Measurements from ENCODE around the gene LRMDA. TPM values are rescaled to one million over a fixed set of nuclear protein-coding genes. Genes with fewer than 3 reads are reported as not detected.

Gene LRMDA
- total and polyA plus RNA-seq, 7 donors, result 1.0 to 5.7 (median 2.5) TPM

DNA sequence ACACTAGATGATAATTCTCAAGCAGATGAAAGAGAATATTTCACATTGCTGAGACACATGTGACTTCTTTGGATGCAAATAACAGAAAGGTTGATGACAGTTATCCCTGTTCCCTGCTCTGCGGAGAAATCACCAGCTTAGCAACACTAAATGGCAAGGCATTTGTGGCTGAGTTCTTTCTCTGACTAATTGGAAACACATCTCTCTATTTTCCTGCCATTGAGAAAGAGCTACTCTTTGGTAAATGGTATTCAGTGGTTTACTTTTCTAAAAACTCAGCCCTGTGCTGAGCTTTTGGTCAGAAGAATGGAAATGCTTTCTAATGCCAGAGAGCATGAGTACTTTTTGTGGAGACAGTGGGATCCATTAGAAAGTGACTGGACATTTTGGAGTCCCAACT is 771.4 kb downstream of the LRMDA start:
- H3K4me1 ChIP-seq, result no peaks in the 10 kb centered on the region
- no peaks in the 10 kb centered on the region for H3K9me3 ChIP-seq
- peaks cover 0 to 3% (median 1%) of the 10 kb centered on the region in 3 donors for H3K27me3 ChIP-seq (ENCODE audit: insufficient read depth in 3 of 3, low read length in 2 of 3)
- H3K27ac ChIP-seq, result no peak overlapping the region
- WGBS, 3 donors, result 87 to 94% (median 91%) methylated on average over 1 of the region's 1 CpG
- intact Hi-C loops (cut with DNase I), result no loop called here
- DNase-seq, result no peak
- no peak for ATAC-seq
- H3K4me3 ChIP-seq, result no peak overlapping the region
- H3K36me3 ChIP-seq (ENCODE audit: insufficient read depth in 1 of 2, low read depth in 1 of 2), result no peaks in the 10 kb centered on the region
- TF ChIP-seq, protein P1, sequence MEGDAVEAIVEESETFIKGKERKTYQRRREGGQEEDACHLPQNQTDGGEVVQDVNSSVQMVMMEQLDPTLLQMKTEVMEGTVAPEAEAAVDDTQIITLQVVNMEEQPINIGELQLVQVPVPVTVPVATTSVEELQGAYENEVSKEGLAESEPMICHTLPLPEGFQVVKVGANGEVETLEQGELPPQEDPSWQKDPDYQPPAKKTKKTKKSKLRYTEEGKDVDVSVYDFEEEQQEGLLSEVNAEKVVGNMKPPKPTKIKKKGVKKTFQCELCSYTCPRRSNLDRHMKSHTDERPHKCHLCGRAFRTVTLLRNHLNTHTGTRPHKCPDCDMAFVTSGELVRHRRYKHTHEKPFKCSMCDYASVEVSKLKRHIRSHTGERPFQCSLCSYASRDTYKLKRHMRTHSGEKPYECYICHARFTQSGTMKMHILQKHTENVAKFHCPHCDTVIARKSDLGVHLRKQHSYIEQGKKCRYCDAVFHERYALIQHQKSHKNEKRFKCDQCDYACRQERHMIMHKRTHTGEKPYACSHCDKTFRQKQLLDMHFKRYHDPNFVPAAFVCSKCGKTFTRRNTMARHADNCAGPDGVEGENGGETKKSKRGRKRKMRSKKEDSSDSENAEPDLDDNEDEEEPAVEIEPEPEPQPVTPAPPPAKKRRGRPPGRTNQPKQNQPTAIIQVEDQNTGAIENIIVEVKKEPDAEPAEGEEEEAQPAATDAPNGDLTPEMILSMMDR (IDR thresholded peaks at IDR 0.05), result no peak

- no peak overlapping the region for H3K27ac ChIP-seq
- H3K4me3 ChIP-seq, result no peak overlapping the region
- intact Hi-C loops (cut with DNase I), result no loop called here
- no peaks in the 10 kb centered on the region for H3K36me3 ChIP-seq (ENCODE audit: insufficient read depth in 1 of 2, low read depth in 1 of 2)
- H3K9me3 ChIP-seq, result no peaks in the 10 kb centered on the region
- DNase-seq (no peak), ATAC-seq (no peak)
- no peaks in the 10 kb centered on the region for H3K4me1 ChIP-seq
- TF ChIP-seq, protein P1 (IDR thresholded peaks at IDR 0.05), result no peak
- H3K27me3 ChIP-seq (ENCODE audit: insufficient read depth in 3 of 3, low read length in 2 of 3), result peaks cover 0 to 3% (median 1%) of the 10 kb centered on the region in 3 donors
- 73 to 81% (median 74%) methylated on average over 2 of the region's 2 CpGs for WGBS, 3 donors
Observed at GRCh38 chr10:76205361-76205760, 773.9 kb downstream of the LRMDA start.

DNA sequence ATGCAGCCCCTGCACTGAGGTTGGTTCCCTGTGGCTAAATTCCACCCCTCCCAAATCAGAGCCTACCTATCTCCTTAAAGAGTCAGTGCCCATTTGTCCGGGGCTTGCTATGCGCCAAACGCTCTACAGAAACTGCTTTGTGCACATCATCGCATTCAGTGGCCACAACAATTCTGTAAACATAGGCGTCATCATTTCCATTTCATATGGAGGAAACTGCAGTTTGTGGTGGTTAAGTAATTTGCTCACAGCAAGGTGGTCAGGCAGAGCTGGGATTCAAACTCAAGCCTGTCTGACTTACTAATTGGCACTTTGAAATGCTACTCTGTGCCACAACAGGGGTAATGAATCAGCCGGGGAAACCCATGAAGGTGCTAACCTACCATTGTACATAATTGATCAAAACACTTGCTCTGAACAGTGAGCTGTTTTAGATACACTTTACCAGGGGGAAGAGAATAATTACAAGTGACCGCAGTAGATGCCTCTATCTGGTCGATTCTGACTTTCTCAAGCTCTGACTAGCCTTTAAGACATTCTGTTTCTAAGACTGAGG is 775.5 kb downstream of the LRMDA start:
- intact Hi-C loops (cut with DNase I), result no loop called here

GRCh38 chr10:76209135-76209534 is 777.7 kb downstream of the LRMDA start:
- no peaks in the 10 kb centered on the region for H3K36me3 ChIP-seq (ENCODE audit: insufficient read depth in 1 of 2, low read depth in 1 of 2)
- H3K4me1 ChIP-seq, result no peaks in the 10 kb centered on the region
- H3K27me3 ChIP-seq (ENCODE audit: insufficient read depth in 3 of 3, low read length in 2 of 3), result peaks cover 0 to 3% (median 1%) of the 10 kb centered on the region in 3 donors
- intact Hi-C loops (cut with DNase I), result no loop called here
- ATAC-seq (no peak), DNase-seq (no peak)
- H3K9me3 ChIP-seq, result no peaks in the 10 kb centered on the region
- TF ChIP-seq, protein P1 (IDR thresholded peaks at IDR 0.05), result no peak
- WGBS, 3 donors, result 78 to 88% (median 87%) methylated on average over 5 of the region's 5 CpGs
- no peak overlapping the region for H3K4me3 ChIP-seq
- H3K27ac ChIP-seq, result no peak overlapping the region

More for the DNA sequence above, 775.5 kb downstream of the LRMDA start:
- WGBS, 3 donors, result 87 to 89% (median 88%) methylated on average over 8 of the region's 8 CpGs
- Histone ChIP-seq H3K4me1 (no peaks in the 10 kb centered on the region), H3K27ac (no peak overlapping the region), H3K4me3 (no peak overlapping the region), H3K27me3 (ENCODE audit: insufficient read depth in 3 of 3, low read length in 2 of 3) (peaks cover 0 to 3% (median 1%) of the 10 kb centered on the region in 3 donors), H3K36me3 (ENCODE audit: insufficient read depth in 1 of 2, low read depth in 1 of 2) (no peaks in the 10 kb centered on the region), H3K9me3 (no peaks in the 10 kb centered on the region)
- ATAC-seq, result no peak
- no peak for DNase-seq
- TF ChIP-seq, protein P1 (IDR thresholded peaks at IDR 0.05), result no peak

DNA sequence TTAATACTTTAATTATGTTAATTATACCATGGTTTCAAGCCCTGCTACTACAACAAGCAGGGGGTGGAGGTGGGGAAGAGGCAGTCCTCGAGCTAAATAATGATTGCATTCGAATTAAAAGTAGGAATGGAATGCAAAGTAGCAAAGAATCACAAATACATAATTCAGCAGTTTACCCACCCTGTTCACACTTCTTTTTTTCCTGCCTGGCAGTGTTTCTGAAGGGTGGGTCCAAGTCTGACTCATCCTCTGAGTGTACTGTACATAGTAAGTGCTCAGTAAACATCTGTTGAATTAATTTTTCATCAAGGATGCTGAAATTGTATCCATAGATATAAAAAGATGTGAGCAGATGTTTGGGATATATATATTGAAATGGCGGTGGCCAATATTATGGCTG is 778.8 kb downstream of the LRMDA start:
- ATAC-seq, result no peak
- 69 to 73% (median 72%) methylated on average over 3 of the region's 3 CpGs for WGBS, 3 donors
- TF ChIP-seq, protein P1 (IDR thresholded peaks at IDR 0.05), result no peak
- DNase-seq, result no peak
- H3K27ac ChIP-seq, result no peak overlapping the region
- no peak overlapping the region for H3K4me3 ChIP-seq
- H3K36me3 ChIP-seq (ENCODE audit: insufficient read depth in 1 of 2, low read depth in 1 of 2), result no peaks in the 10 kb centered on the region
- intact Hi-C loops (cut with DNase I), result loop anchor here in 1 of 2 donors (5.0 kb wide), 1 partner anchor 418 kb away; no protein-coding TSS in a partner anchor
- H3K9me3 ChIP-seq, result no peaks in the 10 kb centered on the region
- H3K27me3 ChIP-seq (ENCODE audit: insufficient read depth in 3 of 3, low read length in 2 of 3), result peaks cover 0 to 1% (median 0%) of the 10 kb centered on the region in 3 donors
- no peaks in the 10 kb centered on the region for H3K4me1 ChIP-seq
